Ramos (cell line): ENCODE results near the gene GATB.

ENCODE experiments used
- in situ Hi-C: fragments of 300-500 bp; cut with MboI; formaldehyde crosslinking; loops from one replicate; pipeline ENCODE4 v1.14.3; 2022; ENCODE audit warnings: low sequenced_read_pairs; ENCODE audit not compliant: unreplicated experiment

GATB gene

GRCh38 chr4:151760712-151761661, at the start of gene GATB:
Gene GATB, minus strand, starts transcription at chr4:151761007. Its CDS starts 25 bp downstream, at chr4:151760982.
- in situ Hi-C loops, result no loop called here

- in situ Hi-C loops, result no loop called here
Measured at GRCh38 chr4:151810476-151810875, 49.7 kb upstream of the GATB start.

- in situ Hi-C loops, result no loop called here
Measured at GRCh38 chr4:151809716-151810115, 48.9 kb upstream of the GATB start.

GRCh38 chr4:151808542-151808941, 47.7 kb upstream of the GATB start:
- in situ Hi-C loops, result no loop called here

GRCh38 chr4:151808120-151808529, 47.3 kb upstream of the GATB start:
- in situ Hi-C loops, result no loop called here

GRCh38 chr4:151807220-151807619, 46.4 kb upstream of the GATB start:
- in situ Hi-C loops, result no loop called here

- in situ Hi-C loops, result no loop called here
Measured at GRCh38 chr4:151806511-151806927, 45.7 kb upstream of the GATB start.

- in situ Hi-C loops, result no loop called here
Measured at GRCh38 chr4:151804821-151805220, 44.0 kb upstream of the GATB start.

- in situ Hi-C loops, result no loop called here
Measured at GRCh38 chr4:151804086-151804630, 43.4 kb upstream of the GATB start.

GRCh38 chr4:151803246-151803645, 42.4 kb upstream of the GATB start:
- in situ Hi-C loops, result no loop called here

GRCh38 chr4:151801547-151802516, 41.0 kb upstream of the GATB start:
- in situ Hi-C loops, result no loop called here

GRCh38 chr4:151799417-151800012, 38.7 kb upstream of the GATB start:
- in situ Hi-C loops, result no loop called here

- in situ Hi-C loops, result no loop called here
Measured at GRCh38 chr4:151798678-151799416, 38.0 kb upstream of the GATB start.

- in situ Hi-C loops, result no loop called here
Measured at GRCh38 chr4:151797853-151798252, 37.0 kb upstream of the GATB start.

- in situ Hi-C loops, result no loop called here
Measured at GRCh38 chr4:151797131-151797530, 36.3 kb upstream of the GATB start.

- in situ Hi-C loops, result no loop called here
Measured at GRCh38 chr4:151796106-151796505, 35.3 kb upstream of the GATB start.

- in situ Hi-C loops, result no loop called here
Measured at GRCh38 chr4:151792995-151793394, 32.2 kb upstream of the GATB start.

GRCh38 chr4:151792530-151792929, 31.7 kb upstream of the GATB start:
- in situ Hi-C loops, result no loop called here

GRCh38 chr4:151788021-151788420, 27.2 kb upstream of the GATB start:
- in situ Hi-C loops, result no loop called here

- in situ Hi-C loops, result no loop called here
Measured at GRCh38 chr4:151786158-151786495, 25.3 kb upstream of the GATB start.
